ENCODE results near the gene MAP2K3.
"Not testable (repeated sequence)": the region's sequence is repeated elsewhere in the genome, so short reads cannot be mapped to it uniquely, and the experiment has no call there.

GRCh38 chr17:21321744-21322191 is 37.3 kb downstream of the MAP2K3 start:
- not testable (repeated sequence) for TF ChIP-seq GATA3 (IDR thresholded peaks at IDR 0.05; ENCODE audit: borderline replicate concordance); HMGXB4 (CRISPR knock-in tag; IDR thresholded peaks at IDR 0.05; ENCODE audit: borderline replicate concordance); REST (IDR thresholded peaks at IDR 0.05)
